Measurements from ENCODE around the gene RPL7L1. TPM values are rescaled to one million over a fixed set of nuclear protein-coding genes. Genes with fewer than 3 reads are reported as not detected.
"Not testable (repeated sequence)": the region's sequence is repeated elsewhere in the genome, so short reads cannot be mapped to it uniquely, and the experiment has no call there.

The RPL7L1 gene
- total RNA-seq, 2 experiments from 2014 or later = 71.4 to 74.2 TPM

DNA sequence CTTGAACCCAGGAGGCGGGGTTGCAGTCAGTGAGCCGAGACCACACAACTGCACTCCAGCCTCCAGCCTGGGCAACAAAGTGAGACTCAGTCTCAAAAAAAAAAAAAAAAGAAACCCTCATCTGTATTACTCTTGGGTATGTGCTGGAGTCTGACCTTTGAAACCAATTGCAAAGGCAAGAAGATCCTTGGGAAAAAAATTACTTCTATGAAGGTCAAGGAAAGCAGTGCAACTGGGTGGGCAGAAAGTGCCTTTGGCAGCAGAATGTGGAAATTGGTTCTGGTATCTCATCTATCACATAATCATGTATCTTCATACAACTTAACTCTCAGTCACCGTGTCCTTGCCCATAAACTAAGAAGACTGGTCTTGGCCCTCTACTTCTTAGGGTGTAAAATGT, 7.7 kb upstream of the RPL7L1 start:
- Mint-ChIP-seq H3K4me3 (no peak overlapping the region), H3K9me3 (no peaks in the 10 kb centered on the region), H3K27ac (no peak overlapping the region), H3K4me1 (no peaks in the 10 kb centered on the region), H3K36me3 (ENCODE audit: low read depth) (peaks cover 11% of the 10 kb centered on the region), H3K27me3 (no peaks in the 10 kb centered on the region)
- POLR2A ChIA-PET = interaction anchor here (0.6 kb wide), 1 partner anchor 84 kb away, joined by 5 read pairs; no protein-coding TSS in a partner anchor
- CTCF ChIA-PET = no interaction called here
- DNase-seq = no peak

DNA sequence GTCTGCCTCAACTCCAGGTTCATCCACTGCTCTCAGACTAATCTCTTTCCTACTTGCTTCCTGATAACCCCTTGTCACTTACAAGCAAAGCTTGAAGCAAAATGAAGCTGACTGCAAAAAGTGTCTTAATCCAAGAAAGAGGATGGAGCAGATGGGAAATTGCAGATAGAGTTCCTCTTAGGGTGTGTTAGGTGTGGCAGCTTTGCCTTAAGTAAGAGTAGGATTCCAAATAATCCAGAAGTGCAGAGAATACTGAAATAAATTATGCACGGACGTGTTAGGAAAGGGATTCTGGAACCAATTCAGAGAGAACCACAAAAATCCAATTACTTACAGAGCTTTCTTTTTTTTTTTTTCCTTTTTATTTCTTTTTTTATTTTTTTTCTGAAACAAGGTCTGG, 6.1 kb upstream of the RPL7L1 start:
- H3K9me3 Mint-ChIP-seq = no peaks in the 10 kb centered on the region
- POLR2A ChIA-PET = interaction anchor here (1.2 kb wide), 1 partner anchor 128 kb away, joined by 3 read pairs; the partner anchor contains the start of gene TBCC
- DNase-seq = no peak
- CTCF ChIA-PET = interaction anchor here (1.1 to 1.6 kb wide), 2 partner anchors 147 to 212 kb away, joined by 4 to 7 read pairs; no protein-coding TSS in a partner anchor
- no peak overlapping the region for H3K4me3 Mint-ChIP-seq
- no peak overlapping the region for H3K27ac Mint-ChIP-seq
- no peaks in the 10 kb centered on the region for H3K27me3 Mint-ChIP-seq
- no peaks in the 10 kb centered on the region for H3K36me3 Mint-ChIP-seq (ENCODE audit: low read depth)
- peaks cover 3% of the 10 kb centered on the region for H3K4me1 Mint-ChIP-seq

DNA sequence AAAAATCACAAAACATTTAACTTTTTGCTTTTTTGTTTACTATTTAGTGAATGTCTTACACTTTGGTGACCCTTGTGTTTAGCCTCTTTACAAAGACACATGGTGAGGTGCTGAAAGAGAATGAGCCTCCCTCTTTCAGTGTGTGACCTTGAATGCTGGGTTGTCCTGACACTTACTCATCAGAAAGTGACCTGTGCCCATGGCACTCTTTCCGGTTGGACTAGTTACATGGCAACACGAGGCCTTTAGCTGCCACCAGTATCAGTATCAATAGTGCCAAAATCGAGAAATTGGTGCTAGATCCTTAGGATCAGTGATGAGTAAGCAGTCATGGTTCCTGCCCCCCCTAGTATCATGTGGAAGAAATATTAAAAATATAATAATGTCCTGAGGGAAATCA, 1.7 kb upstream of the RPL7L1 start:
- ChIA-PET POLR2A (interaction anchor here (1.1 to 7.4 kb wide), 5 partner anchors 14 to 216 kb away, joined by 3 to 96 read pairs (median 20); partner anchors contain the start of genes CNPY3 and TBCC), CTCF (interaction anchor here (0.6 to 1.7 kb wide), 5 partner anchors 136 to 216 kb away, joined by 3 to 10 read pairs (median 4); no protein-coding TSS in a partner anchor)
- no peak for DNase-seq
- H3K9me3 Mint-ChIP-seq = no peaks in the 10 kb centered on the region
- H3K36me3 Mint-ChIP-seq (ENCODE audit: low read depth) = peaks cover 10% of the 10 kb centered on the region
- peaks cover 19% of the 10 kb centered on the region for H3K4me1 Mint-ChIP-seq
- no peaks in the 10 kb centered on the region for H3K27me3 Mint-ChIP-seq
- peak overlapping the region; percentile 9 for H3K27ac Mint-ChIP-seq
- H3K4me3 Mint-ChIP-seq = peak overlapping the region; percentile 5

DNA sequence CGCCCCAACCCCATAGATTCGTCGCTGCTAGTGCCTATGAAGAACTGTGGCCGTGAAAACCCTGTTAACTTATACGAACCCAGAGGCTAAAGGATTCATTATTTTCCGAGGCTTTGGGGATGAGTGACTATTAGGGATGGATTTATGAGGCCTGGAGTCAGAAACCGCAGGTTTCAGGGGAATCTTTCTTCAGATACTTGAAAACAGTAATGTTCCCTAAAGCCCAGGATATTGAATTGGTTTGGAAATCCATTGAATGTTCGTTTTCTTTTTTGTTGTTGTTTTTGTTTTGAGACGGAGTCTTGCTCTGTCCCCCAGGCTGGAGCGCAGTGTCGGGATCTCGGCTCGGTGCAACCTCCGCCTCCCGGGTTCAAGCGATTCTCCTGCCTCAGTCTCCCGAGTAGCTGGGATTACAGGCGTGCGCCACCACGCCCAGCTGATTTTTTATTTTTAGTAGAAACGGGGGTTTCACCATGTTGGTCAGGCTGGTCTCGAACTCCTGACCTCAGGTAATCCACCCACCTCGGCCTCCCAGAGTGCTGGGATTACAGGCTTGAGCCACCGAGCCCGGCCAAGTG, 913 bp downstream of the RPL7L1 start:
- POLR2A ChIA-PET = interaction anchor here (0.6 to 7.4 kb wide), 22 partner anchors 8 to 315 kb away, joined by 3 to 96 read pairs (median 8); partner anchors contain the start of genes BICRAL, CNPY3, CUL7 and PEX6
- DNase-seq, H3K9me3 Mint-ChIP-seq, H3K27me3 Mint-ChIP-seq: not testable (repeated sequence)
- peak overlapping the region; percentile 94 for H3K4me3 Mint-ChIP-seq
- H3K36me3 Mint-ChIP-seq (ENCODE audit: low read depth) = peaks cover 31% of the 10 kb centered on the region
- CTCF ChIA-PET = interaction anchor here (0.9 to 4.2 kb wide), 10 partner anchors 10 to 1093 kb away, joined by 3 to 21 read pairs (median 6); partner anchors contain the start of genes TBCC and TOMM6
- H3K4me1 Mint-ChIP-seq = peaks cover 33% of the 10 kb centered on the region
- H3K27ac Mint-ChIP-seq = peak overlapping the region; percentile 92

DNA sequence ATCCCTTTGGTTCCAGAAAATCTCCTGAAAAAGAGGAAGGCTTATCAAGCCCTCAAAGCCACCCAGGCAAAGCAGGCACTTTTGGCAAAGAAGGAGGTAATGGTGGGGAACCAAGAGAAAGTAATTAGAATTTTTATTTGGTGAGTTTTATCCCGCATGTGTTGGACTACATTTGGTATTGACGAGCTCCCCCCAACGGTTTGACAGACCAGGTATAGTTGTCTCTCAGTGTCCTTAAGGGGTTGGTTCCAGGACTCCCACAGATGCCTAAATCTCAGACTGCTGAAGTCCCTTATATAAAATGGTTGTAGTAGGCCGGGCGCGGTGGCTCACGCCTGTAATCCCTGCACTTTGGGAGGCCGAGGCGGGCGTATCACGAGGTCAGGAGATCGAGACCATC, 1.5 kb downstream of the RPL7L1 start:
- H3K4me1 Mint-ChIP-seq = peaks cover 33% of the 10 kb centered on the region
- not testable (repeated sequence) for DNase-seq, H3K9me3 Mint-ChIP-seq, H3K27me3 Mint-ChIP-seq
- peaks cover 34% of the 10 kb centered on the region for H3K36me3 Mint-ChIP-seq (ENCODE audit: low read depth)
- peak overlapping the region; percentile 92 for H3K27ac Mint-ChIP-seq
- peak overlapping the region; percentile 94 for H3K4me3 Mint-ChIP-seq
- ChIA-PET POLR2A (interaction anchor here (1.8 to 7.4 kb wide), 7 partner anchors 10 to 173 kb away, joined by 5 to 96 read pairs (median 20); partner anchors contain the start of genes BICRAL, CNPY3, CUL7 and TBCC), CTCF (interaction anchor here (1.4 to 4.2 kb wide), 6 partner anchors 9 to 243 kb away, joined by 3 to 21 read pairs (median 9); partner anchors contain the start of gene TBCC)

DNA sequence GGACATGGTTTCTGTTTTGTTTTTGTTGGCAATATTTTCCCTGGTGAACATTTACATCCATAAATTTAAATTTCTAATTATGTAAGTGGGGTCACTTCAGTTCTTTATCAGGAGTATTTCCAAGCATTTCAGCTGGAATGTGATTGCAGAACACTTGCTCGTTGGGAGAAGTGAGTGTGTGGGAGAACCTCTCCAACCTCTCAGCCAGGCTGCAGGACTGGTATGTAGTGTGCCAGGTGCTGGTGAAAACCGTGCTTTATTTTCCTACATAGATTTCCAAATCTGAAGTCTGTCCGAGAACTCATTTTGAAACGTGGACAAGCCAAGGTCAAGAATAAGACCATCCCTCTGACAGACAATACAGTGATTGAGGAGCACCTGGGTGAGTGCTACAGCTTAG, 6.3 kb downstream of the RPL7L1 start:
- ChIA-PET POLR2A (interaction anchor here (0.6 kb wide), 1 partner anchor 104 kb away, joined by 3 read pairs; no protein-coding TSS in a partner anchor), CTCF (no interaction called here)
- H3K27me3 Mint-ChIP-seq = no peaks in the 10 kb centered on the region
- no peaks in the 10 kb centered on the region for H3K9me3 Mint-ChIP-seq
- peaks cover 35% of the 10 kb centered on the region for H3K4me1 Mint-ChIP-seq
- no peak for DNase-seq
- H3K36me3 Mint-ChIP-seq (ENCODE audit: low read depth) = peaks cover 40% of the 10 kb centered on the region
- H3K27ac Mint-ChIP-seq = no peak overlapping the region
- H3K4me3 Mint-ChIP-seq = no peak overlapping the region

DNA sequence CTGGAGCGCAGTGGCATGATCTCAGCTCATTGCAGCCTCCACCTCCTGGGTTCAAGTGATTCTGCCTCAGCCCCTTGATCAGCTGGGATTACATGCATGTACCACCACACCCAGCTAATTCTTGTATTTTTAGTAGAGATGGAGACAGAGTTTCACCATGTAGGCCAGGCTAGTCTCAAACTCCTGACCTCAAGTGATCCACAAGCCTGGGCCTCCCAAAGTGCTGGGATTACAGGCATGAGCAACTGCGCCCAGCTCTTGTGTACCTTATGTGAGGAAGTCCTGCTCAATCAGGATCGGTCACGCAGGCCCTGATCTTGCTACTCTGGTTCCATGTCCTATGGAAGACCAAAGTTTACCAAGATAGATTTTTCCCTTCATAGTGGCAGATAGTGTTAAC, 8.8 kb downstream of the RPL7L1 start:
- not testable (repeated sequence) for H3K4me3 Mint-ChIP-seq, H3K27ac Mint-ChIP-seq, H3K9me3 Mint-ChIP-seq, DNase-seq, H3K27me3 Mint-ChIP-seq
- Mint-ChIP-seq H3K4me1 (peaks cover 32% of the 10 kb centered on the region), H3K36me3 (ENCODE audit: low read depth) (peaks cover 34% of the 10 kb centered on the region)
- POLR2A ChIA-PET = interaction anchor here (1.5 kb wide), 1 partner anchor 9 kb away, joined by 4 read pairs; the partner anchor contains the start of gene RPL7L1
- CTCF ChIA-PET = interaction anchor here (1.0 kb wide), 1 partner anchor 9 kb away, joined by 3 read pairs; the partner anchor contains the start of gene RPL7L1

DNA sequence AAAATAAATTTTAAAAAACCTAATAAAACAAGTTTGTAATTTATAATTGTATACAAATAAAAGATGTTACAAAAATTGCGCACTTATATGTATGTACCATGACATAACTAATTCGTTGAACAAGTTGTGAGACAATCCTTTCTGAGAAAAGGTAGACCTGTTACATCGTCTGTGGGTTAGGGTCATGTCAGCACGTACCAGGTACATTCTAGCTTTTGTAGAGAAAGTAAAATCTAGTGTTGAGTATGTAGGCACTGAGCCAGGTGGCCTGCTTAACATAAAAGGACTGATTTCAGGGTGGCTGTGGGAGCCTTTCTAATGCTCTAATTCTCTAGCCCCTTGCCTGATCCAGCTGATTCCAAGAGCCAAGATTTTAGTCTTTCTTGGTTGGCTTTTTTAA, 10.4 kb downstream of the RPL7L1 start:
- no peak for DNase-seq
- Mint-ChIP-seq H3K4me3 (peak overlapping the region; percentile 87), H3K9me3 (no peaks in the 10 kb centered on the region), H3K27ac (peak overlapping the region; percentile 84), H3K4me1 (peaks cover 23% of the 10 kb centered on the region), H3K27me3 (no peaks in the 10 kb centered on the region), H3K36me3 (ENCODE audit: low read depth) (peaks cover 19% of the 10 kb centered on the region)
- POLR2A ChIA-PET = interaction anchor here (1.2 to 3.8 kb wide), 8 partner anchors 7 to 969 kb away, joined by 3 to 64 read pairs (median 6); partner anchors contain the start of genes BYSL, MED20, RPL7L1 and TBCC
- CTCF ChIA-PET = interaction anchor here (1.4 to 1.6 kb wide), 2 partner anchors 10 to 163 kb away, joined by 3 to 8 read pairs; partner anchors contain the start of gene RPL7L1

DNA sequence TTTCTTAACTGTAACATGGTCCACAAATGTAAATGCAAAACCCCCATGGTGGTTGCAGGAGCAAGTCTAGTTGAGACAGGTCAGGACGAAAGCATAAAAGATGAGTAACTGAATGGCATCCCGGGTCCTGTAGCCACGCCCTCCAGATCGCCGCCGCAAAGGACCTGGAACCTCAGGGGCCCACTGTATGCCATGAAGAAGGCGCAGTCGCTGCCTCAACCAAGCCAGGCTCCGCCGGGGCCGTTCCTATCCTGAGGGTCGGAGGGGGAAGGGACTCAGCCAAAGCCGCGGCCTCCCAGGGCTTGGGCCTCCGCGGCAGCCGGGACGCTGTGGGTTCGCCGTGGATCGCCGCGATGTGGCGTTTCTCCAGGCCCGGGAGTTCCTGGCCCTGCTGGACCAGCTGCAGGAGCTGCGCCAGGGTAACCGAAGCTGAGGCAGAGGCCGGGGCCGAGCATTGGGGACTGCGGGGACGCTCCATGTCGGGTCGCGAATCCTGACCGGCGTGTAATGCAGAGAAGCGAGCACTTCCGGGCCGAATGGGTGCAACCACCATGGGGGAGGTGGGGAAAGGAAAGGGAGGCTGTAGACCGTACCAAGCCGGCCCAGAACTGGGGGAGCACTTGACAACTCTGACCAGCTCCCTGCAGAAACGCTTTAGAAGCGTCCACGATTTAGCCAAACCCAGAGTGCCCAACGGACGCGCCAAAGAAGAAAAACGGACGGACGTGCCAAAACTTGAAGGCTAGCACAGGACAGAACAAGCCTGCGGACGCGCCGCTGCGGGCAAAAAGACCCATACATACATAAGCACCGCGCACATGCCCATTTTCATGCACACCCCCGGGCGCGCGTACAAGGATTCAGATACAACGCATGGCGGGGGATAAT, 11.1 kb downstream of the RPL7L1 start:
- Mint-ChIP-seq H3K4me3 (peak overlapping the region; percentile 87), H3K27ac (peak overlapping the region; percentile 84), H3K4me1 (peaks cover 23% of the 10 kb centered on the region), H3K27me3 (no peaks in the 10 kb centered on the region), H3K9me3 (no peaks in the 10 kb centered on the region), H3K36me3 (ENCODE audit: low read depth) (peaks cover 17% of the 10 kb centered on the region)
- ChIA-PET POLR2A (interaction anchor here (0.6 to 3.8 kb wide), 19 partner anchors 8 to 969 kb away, joined by 3 to 64 read pairs (median 5); partner anchors contain the start of genes BYSL, CNPY3, MED20 and RPL7L1), CTCF (interaction anchor here (0.5 to 2.7 kb wide), 5 partner anchors 10 to 229 kb away, joined by 3 to 12 read pairs (median 3); partner anchors contain the start of genes RPL7L1 and TBCC)
- peak; percentile 93 for DNase-seq

DNA sequence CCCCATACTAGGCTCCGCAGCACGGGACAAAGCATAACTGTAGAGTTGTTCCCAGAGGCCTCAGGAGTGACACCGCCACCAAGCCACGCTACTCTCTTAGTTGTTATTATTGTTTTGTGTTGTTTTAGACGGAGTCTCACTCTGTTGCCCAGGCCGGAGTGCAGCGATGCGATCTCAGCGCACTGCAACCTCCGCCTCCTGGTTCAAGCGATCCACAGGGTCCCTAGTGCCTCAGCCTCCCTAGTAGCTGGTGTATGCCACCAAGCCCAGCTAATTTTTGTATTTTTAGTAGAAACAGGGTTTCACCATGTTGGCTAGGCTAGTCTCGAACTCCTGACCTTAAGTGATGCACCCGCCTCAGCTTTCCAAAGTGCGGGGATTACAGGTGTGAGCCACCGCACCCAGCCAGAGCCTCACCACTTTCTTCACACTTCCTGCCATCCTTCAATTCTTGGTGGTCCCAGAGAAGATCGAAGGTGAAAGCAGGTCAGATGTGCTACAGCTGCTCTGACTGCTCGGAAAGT, 11.8 kb downstream of the RPL7L1 start:
- peaks cover 10% of the 10 kb centered on the region for H3K36me3 Mint-ChIP-seq (ENCODE audit: low read depth)
- H3K4me3 Mint-ChIP-seq = peak overlapping the region; percentile 87
- DNase-seq = no peak
- peaks cover 21% of the 10 kb centered on the region for H3K4me1 Mint-ChIP-seq
- peak overlapping the region; percentile 84 for H3K27ac Mint-ChIP-seq
- CTCF ChIA-PET = interaction anchor here (0.5 to 2.7 kb wide), 6 partner anchors 10 to 253 kb away, joined by 3 to 12 read pairs (median 3); partner anchors contain the start of gene TBCC
- H3K27me3 Mint-ChIP-seq = no peaks in the 10 kb centered on the region
- POLR2A ChIA-PET = interaction anchor here (0.6 to 3.8 kb wide), 15 partner anchors 9 to 412 kb away, joined by 3 to 64 read pairs (median 5); partner anchors contain the start of genes CNPY3, RPL7L1, TBCC and UBR2
- no peaks in the 10 kb centered on the region for H3K9me3 Mint-ChIP-seq

DNA sequence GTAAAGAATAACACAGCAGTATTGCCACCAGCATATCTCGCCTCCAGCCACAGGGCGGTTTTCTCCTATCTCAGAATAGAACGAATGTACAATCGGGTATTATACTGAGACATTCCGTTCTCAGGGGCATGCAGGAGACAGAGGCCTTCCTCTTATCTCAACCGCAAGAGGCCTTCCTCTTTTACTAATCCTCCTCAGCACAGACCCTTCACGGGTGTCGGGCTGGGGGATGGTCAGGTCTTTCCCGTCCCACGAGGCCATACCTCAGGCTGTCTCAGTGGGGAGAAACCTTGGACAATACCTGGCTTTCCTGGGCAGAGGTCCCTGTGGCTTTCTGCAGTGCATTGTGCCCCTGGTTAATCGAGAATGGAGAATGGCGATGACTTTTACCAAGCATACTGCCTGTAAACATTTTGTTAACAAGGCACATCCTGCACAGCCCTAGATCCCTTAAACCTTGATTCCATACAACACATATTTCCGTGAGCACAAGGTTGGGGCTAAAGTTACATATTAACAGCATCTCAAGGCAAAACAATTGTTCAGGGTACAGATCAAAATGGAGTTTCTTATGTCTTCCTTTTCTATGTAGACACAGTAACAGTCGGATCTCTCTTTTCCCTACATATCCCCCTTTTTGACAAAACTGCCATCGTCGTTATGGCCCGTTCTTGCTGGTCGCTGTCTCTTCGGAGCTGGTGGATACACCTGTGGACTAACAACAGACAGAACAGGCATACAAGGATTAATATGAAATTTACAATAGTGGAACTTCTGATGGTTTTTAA, 14.8 kb downstream of the RPL7L1 start:
- H3K9me3 Mint-ChIP-seq; H3K27me3 Mint-ChIP-seq; H3K4me3 Mint-ChIP-seq; DNase-seq; H3K27ac Mint-ChIP-seq; H3K36me3 Mint-ChIP-seq (ENCODE audit: low read depth): not testable (repeated sequence)
- CTCF ChIA-PET = interaction anchor here (1.4 kb wide), 1 partner anchor 168 kb away, joined by 5 read pairs; no protein-coding TSS in a partner anchor
- POLR2A ChIA-PET = interaction anchor here (0.7 kb wide), 1 partner anchor 15 kb away, joined by 3 read pairs; the partner anchor contains the start of gene RPL7L1
- peaks cover 18% of the 10 kb centered on the region for H3K4me1 Mint-ChIP-seq
